GM19324 (cell line): ENCODE measurements around the gene HBD.
"Not testable (repeated sequence)": the region's sequence is repeated elsewhere in the genome, so short reads cannot be mapped to it uniquely, and the experiment has no call there.

ENCODE experiments used
- ATAC-seq: cut with Tn5 transposase; IDR thresholded peaks from one replicate; pipeline ENCODE4 v1.9.1; 2021; ENCODE audit warnings: mild to moderate bottlenecking, moderate library complexity; ENCODE audit not compliant: unreplicated experiment, low FRiP score

The HBD gene

GRCh38 chr11:5234381-5234834 lies at the start of gene HBD:
TSS of gene HBD (minus strand) at chr11:5234483. CDS start at chr11:5234433, 50 bp downstream.
- peak; percentile 58 for ATAC-seq

GRCh38 chr11:5283882-5284281 lies 49.6 kb upstream of the HBD start:
- no peak for ATAC-seq

GRCh38 chr11:5283086-5283485 lies 48.8 kb upstream of the HBD start:
- ATAC-seq: no peak

GRCh38 chr11:5282628-5283027 lies 48.3 kb upstream of the HBD start:
- no peak for ATAC-seq

- no peak for ATAC-seq
These were observed 47.3 kb upstream of the HBD start for GRCh38 chr11:5281596-5281995.

- peak; percentile 77 for ATAC-seq
These were observed 46.4 kb upstream of the HBD start for GRCh38 chr11:5280582-5281102.

GRCh38 chr11:5279471-5280090 lies 45.3 kb upstream of the HBD start:
- no peak for ATAC-seq

GRCh38 chr11:5277807-5278382 lies 43.6 kb upstream of the HBD start:
- ATAC-seq: no peak

- ATAC-seq: no peak
These were observed 42.4 kb upstream of the HBD start for GRCh38 chr11:5276697-5277096.

- no peak for ATAC-seq
These were observed 41.3 kb upstream of the HBD start for GRCh38 chr11:5275369-5276110.

- ATAC-seq: no peak
These were observed 40.1 kb upstream of the HBD start for GRCh38 chr11:5274395-5274794.

GRCh38 chr11:5272395-5273017 lies 38.2 kb upstream of the HBD start:
- no peak for ATAC-seq

GRCh38 chr11:5269715-5270147 lies 35.4 kb upstream of the HBD start, which contains the start of gene HBE1:
TSS of gene HBE1 (minus strand) at chr11:5269945. CDS start at chr11:5269890, 55 bp downstream.
- no peak for ATAC-seq

- ATAC-seq: no peak
These were observed 32.8 kb upstream of the HBD start for GRCh38 chr11:5267033-5267563.

- no peak for ATAC-seq
These were observed 32.3 kb upstream of the HBD start for GRCh38 chr11:5266609-5267008.

GRCh38 chr11:5265832-5266231 lies 31.5 kb upstream of the HBD start:
- no peak for ATAC-seq

GRCh38 chr11:5258543-5259262 lies 24.4 kb upstream of the HBD start:
- no peak for ATAC-seq

GRCh38 chr11:5257296-5257695 lies 23.0 kb upstream of the HBD start:
- no peak for ATAC-seq

GRCh38 chr11:5254646-5255413 lies 20.5 kb upstream of the HBD start, which contains the start of gene HBG2:
TSS of gene HBG2 (minus strand) at chr11:5254781. CDS start at chr11:5254728, 53 bp downstream.
- not testable (repeated sequence) for ATAC-seq
